ENCODE data around the gene CCDC149.

- TF ChIP-seq CTCF (IDR thresholded peaks at IDR 0.05 in 2 of 3, conservative IDR thresholded peaks at IDR 0.05 in 1 of 3; ENCODE audit: borderline replicate concordance in 1 of 3, insufficient read depth in 1 of 3, low read depth in 2 of 3, low read length in 2 of 3) (no peak), POLR2AphosphoS5 (IDR thresholded peaks at IDR 0.05; ENCODE audit: low read depth, low read length) (no peak), CEBPB (IDR thresholded peaks at IDR 0.05; ENCODE audit: low read depth) (no peak), ATF3 (IDR thresholded peaks at IDR 0.05) (no peak), POLR2A (IDR thresholded peaks at IDR 0.05; ENCODE audit: borderline replicate concordance, extremely low read depth, insufficient read depth, insufficient read length) (no peak), EZH2phosphoT487 (IDR thresholded peaks at IDR 0.05; ENCODE audit: borderline replicate concordance) (no peak), MAX (IDR thresholded peaks at IDR 0.05) (no peak), ZNF274 (IDR thresholded peaks at IDR 0.05; ENCODE audit: low read depth, low read length) (no peak), YY1 (IDR thresholded peaks at IDR 0.05; ENCODE audit: extremely low read depth, insufficient replicate concordance, low read depth, low read length) (no peak), EGR1 (IDR thresholded peaks at IDR 0.05; ENCODE audit: low read depth) (no peak), RAD21 (IDR thresholded peaks at IDR 0.05; ENCODE audit: low read depth) (no peak)
Measured at GRCh38 chr4:24957886-24958285, 45.0 kb upstream of the CCDC149 start.
